Measurements from ENCODE around the gene DVL2.
A peak's percentile ranks its signal among the peaks of the same experiment; 100 is the strongest.

DNA sequence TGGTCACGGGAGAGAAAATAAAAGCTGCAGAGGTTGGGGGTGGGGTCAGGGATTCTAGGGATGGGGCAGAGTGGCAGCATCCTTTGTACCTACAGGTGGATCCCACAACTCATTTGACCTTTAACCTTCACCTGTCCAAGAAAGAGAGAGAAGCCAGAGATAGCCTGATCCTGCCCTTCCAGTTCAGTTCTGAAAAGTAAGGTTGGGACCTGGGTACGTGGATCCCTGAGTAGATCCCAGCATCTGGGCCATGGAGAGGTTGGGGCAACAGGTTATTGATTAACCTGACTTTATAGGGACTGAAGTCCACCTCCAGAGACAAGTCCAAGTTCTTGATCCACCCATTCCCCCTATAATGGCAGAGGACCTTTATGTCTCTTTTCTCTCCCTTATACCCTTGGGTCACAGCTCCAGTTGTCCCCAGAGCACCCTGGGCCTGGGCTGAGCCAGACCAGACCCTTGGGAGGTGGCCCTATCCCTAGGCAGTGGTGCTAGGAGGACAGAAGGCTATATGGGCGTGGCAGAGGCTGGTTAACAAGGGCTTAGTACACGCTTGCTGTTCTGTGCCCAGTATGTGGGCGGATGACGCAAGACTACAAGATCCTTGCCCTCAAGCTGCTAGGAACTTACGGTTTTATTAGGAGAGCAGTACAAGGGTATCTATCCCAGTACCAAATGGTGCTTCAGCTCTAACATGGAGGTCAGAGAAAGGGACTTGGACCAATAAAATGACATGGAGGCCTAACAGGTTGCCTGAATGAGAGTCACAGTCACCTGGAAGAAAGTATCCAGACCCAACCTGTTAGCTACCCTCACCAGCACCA, 24.6 kb upstream of the DVL2 start:
- TF ChIP-seq, protein P1, sequence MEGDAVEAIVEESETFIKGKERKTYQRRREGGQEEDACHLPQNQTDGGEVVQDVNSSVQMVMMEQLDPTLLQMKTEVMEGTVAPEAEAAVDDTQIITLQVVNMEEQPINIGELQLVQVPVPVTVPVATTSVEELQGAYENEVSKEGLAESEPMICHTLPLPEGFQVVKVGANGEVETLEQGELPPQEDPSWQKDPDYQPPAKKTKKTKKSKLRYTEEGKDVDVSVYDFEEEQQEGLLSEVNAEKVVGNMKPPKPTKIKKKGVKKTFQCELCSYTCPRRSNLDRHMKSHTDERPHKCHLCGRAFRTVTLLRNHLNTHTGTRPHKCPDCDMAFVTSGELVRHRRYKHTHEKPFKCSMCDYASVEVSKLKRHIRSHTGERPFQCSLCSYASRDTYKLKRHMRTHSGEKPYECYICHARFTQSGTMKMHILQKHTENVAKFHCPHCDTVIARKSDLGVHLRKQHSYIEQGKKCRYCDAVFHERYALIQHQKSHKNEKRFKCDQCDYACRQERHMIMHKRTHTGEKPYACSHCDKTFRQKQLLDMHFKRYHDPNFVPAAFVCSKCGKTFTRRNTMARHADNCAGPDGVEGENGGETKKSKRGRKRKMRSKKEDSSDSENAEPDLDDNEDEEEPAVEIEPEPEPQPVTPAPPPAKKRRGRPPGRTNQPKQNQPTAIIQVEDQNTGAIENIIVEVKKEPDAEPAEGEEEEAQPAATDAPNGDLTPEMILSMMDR (IDR thresholded peaks at IDR 0.05) = no peak
- TF ChIP-seq POLR2AphosphoS5 (IDR thresholded peaks at IDR 0.05) (peak; percentile 85), POLR2A (IDR thresholded peaks at IDR 0.05) (peak; percentile 33)

Data from prostate gland (tissue), 2 donors.